Activated CD8-positive, alpha-beta memory T cell treated with anti-CD3 and anti-CD28 coated beads for 24 hours (primary cell): Measurements from ENCODE around the gene TPR.
"Not testable (repeated sequence)": the region's sequence is repeated elsewhere in the genome, so short reads cannot be mapped to it uniquely, and the experiment has no call there.

ENCODE experiments used
- DNase-seq: peaks from one replicate; pipeline ENCODE4 v3.0.0-alpha.2; 2020

Gene TPR

GRCh38 chr1:186375152-186375928, at the start of gene TPR, which contains the start of gene ODR4:
Gene TPR, minus strand, starts transcription at chr1:186375253. Its CDS starts 225 bp downstream, at chr1:186375028.
Gene ODR4, plus strand, starts transcription at chr1:186375838. Its CDS starts 3,948 bp downstream, at chr1:186379786.
- peak; percentile 99 for DNase-seq

GRCh38 chr1:186424539-186424938, 49.5 kb upstream of the TPR start:
- DNase-seq, result no peak

DNA sequence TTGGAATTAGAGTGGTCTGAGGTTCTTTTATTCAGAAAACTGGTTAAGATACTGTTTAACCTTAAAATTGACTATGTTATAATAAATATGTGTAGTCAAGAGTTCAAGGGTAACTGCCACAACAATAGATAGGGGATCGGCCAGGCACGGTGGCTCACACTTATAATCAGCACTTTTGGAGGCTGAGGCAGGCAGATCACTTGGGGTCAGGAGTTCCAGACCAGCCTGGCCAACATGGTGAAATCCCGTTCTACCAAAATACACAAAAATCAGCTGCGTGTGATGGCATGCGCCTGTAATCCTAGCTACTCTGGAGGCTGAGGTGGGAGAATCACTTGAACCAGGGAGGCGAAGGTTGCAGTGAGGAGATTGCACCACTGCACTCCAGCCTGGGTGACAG, 46.4 kb upstream of the TPR start:
- no peak for DNase-seq

DNA sequence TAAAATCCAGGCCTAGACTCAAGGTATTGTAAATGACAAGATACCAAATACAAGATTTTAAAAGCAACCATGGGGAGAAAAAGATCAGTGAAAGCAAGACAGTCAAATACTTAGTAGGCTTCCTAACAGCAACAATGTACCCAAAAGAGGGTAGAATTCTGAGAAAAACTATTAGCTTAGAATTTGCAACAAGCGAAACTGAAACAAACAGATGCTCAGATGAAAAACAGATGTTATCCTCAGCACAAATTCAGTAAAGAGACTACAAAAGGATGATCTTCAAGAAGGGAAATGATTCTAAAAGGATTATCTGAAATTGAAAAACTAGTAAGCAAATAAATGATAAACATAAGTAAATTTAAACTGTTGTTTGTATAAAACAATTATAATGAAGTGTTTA, 45.9 kb upstream of the TPR start:
- no peak for DNase-seq

- no peak for DNase-seq
These were observed 45.3 kb upstream of the TPR start for GRCh38 chr1:186420311-186420710.

GRCh38 chr1:186418503-186418902, 43.5 kb upstream of the TPR start:
- DNase-seq, result no peak

GRCh38 chr1:186413319-186413718, 38.3 kb upstream of the TPR start:
- DNase-seq, result no peak

- no peak for DNase-seq
These were observed 34.0 kb upstream of the TPR start for GRCh38 chr1:186409091-186409490.

DNA sequence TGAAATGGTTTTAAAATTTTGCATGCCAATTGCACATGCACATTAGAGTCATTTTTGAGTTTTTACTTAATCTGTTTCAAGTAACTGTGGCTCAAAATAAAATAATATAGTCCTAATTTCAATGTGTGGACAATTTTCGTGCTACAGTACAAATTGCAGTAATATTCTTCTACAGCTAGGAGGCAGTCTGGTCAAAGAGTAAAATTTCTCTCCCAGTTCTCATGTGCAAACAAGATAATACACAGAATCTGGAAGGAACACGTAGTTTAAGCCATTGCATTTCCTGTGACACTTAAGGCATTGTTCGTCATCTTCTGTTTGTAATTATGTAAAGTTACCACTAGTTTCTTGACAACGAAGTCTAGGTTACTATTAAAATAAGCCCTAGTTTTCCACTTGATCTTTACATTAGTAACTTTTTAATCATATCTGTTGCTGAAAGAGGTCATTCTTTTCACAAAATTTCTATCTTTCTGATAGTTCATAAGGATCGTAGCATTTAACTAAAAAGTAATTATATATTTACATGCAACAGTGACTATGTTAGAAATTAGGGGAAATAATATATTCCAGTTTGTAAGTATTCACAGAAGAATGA, 29.5 kb upstream of the TPR start:
- DNase-seq, result no peak

DNA sequence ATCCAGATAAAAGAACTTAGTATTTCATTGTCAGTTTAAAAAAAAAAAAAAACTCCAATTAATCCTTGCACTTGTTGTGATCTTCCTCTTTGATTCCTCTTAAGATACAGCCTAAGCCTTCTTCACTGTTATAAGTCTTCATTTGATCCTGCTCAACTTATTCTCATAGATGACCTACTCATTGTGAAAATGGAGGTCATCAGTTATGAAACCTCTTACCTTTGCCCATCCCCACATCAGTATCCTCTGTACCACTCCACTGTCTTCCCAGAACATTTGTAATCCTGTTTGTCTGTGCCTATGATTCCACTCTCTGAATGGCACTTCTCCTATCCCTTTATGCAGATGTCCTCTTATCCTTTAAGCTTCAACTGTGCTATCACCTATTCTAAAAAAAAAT, 28.6 kb upstream of the TPR start:
- no peak for DNase-seq

- DNase-seq, result not testable (repeated sequence)
These were observed 26.4 kb upstream of the TPR start for GRCh38 chr1:186401446-186401845.

DNA sequence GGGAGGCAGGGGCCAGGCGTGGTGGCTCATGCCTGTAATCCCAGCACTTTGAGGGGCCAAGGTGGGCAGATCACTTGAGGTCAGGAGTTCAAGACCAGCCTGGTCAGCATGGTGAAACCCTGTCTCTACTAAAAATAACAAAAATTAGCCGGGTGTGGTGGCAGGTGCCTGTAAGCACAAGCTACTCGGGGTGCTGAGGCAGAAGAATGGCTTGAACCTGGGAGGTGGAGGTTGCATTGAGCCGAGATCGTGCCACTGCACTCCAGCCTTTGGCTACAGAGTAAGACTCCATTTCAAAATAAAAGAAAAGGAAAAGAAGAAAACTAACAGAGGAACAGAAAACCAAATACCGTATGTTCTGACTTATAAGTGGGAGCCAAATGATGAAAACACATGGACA, 17.7 kb upstream of the TPR start:
- DNase-seq, result not testable (repeated sequence)

GRCh38 chr1:186391841-186392240, 16.8 kb upstream of the TPR start:
- no peak for DNase-seq

DNA sequence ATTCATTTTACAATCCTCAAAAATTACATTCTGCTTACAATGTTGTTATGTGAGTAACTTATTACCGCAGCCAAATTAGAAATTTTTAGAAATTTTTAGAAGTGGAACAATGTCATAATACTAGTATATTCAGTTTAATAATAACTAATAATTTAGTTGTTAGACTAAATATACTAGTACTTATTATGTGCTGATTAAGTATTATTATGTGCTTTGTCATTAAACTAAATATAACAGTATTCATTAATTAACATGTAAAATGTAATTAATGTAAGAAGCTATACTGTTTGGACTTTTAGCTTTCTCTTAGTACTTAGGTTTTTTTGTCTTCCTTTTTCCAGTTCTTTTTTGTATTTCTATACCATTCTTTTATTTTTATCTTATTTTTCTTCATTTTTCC, 15.9 kb upstream of the TPR start:
- DNase-seq, result no peak

GRCh38 chr1:186386725-186387383, 11.8 kb upstream of the TPR start:
- no peak for DNase-seq

DNA sequence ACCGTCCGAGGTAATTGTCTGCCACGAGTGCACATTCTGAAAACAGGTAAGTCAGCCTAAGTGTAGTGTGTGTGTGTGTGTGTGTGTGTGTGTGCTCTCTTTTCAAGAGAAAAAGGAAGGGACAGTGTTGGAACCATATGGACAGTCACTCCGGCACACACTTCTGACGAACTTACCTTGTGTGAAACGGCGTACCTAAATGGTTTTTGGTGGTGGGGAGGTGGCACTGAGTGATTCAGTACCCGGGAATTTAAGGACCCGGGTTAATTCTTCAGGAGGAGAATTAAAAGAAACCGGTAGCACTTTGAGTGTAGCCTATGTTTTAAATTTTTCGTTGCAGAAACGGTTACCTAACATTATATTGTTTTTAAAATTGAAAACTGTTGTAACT, 871 bp upstream of the TPR start:
- DNase-seq, result no peak

DNA sequence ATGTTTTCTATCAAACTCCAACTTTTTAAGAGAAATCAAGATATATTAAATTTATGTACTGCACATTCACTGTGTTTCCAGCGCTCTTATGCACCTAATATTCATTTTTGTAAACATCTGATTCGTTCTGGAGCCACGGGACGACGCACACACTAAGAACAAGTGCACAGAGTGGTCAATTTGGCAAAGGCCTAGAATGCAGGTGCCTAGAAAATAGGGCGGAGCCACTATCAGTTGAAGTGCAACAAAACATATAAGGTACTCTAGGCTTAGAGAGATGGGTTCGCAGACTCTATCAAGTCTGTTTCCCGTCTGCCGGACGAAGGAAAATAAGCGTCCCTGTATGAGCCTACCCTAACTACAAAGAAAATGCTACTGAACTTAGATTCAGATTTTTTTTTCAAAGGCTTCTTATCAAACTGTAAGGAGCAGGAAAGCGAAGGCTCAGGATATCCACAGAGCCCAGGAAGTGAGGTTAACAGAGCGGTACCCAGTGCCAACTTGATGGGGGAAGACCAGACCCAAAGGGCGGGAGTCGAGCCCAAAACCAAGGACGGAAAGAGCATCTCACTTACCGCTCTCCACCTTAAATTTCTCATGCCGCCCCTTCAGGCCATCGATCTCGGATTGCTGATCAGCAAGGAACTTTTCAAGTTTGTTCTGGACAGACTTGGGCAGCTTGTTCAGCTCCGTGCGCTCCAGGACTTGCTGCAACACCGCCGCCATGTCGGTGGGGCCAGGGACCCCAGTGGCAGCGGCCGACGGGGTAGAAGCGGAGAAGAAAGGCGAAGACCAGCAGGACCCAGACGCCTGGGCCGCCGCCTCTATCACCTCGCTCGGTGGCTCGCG, 526 bp downstream of the TPR start:
- DNase-seq, result no peak

- not testable (repeated sequence) for DNase-seq
These were observed 27.0 kb downstream of the TPR start for GRCh38 chr1:186347837-186348691.

GRCh38 chr1:186340772-186341171, 34.3 kb downstream of the TPR start:
- no peak for DNase-seq

GRCh38 chr1:186337554-186337953, 37.5 kb downstream of the TPR start:
- no peak for DNase-seq

GRCh38 chr1:186330758-186331157, 44.3 kb downstream of the TPR start:
- no peak for DNase-seq

GRCh38 chr1:186327331-186327730, 47.7 kb downstream of the TPR start:
- no peak for DNase-seq
